DOHH2 (cell line): ENCODE data around the gene ANGPTL7.

Source experiments
- CTCF ChIP-seq: fragments of 200-600 bp; sonication (generic); IDR thresholded peaks from one replicate; pipeline ENCODE4 v1.5.1; 2014; ENCODE audit warnings: antibody characterized with exemption, mild to moderate bottlenecking, low read depth, low read length; ENCODE audit not compliant: poor library complexity, severe bottlenecking
- EZH2phosphoT487 ChIP-seq: fragments of 200-600 bp; sonication (generic); IDR thresholded peaks from 2 replicates; pipeline ENCODE4 v1.6.1; 2017; ENCODE audit warnings: borderline replicate concordance, mild to moderate bottlenecking, antibody characterized with exemption, low read length, moderate library complexity, mixed read lengths

DNA sequence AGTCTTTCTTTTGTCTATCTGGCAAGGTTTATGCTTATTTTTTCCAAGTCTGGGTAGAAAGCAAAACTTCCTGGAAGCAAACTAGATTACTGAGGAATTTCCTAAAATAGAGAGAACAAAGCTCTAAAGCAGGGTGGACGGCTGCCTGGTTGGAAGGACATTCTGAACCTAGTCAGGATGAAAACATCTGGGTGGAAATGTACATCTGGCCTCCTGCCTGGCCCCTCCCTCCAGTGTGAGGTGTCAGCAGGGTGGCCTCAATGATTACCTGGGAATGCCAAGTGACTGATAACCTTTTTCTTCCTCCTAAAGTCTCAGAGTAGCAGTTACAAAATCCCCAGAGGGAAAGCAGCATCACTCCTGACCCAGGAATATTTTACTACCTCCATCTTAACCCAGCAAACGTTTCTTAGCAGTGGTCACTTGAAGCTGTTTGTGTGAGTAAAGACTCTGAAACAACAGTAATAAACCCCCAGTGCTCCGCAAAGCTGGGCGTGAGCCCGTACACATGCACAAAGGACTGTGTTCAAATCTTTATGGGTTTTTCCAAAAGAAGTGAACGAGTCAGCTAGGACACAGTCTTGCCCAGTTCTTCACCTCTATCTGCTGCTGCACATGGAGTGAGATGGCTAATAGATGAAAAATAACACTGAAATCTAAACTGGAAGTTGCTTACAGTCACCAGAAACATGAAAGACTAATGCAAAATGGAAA lies 18.9 kb downstream of the ANGPTL7 start:
- TF ChIP-seq CTCF (no peak), EZH2phosphoT487 (no peak)
